Psoas muscle (tissue), 8 donors: ENCODE data around the gene TARM1. TPM values are rescaled to one million over a fixed set of nuclear protein-coding genes. Genes with fewer than 3 reads are reported as not detected.

Experiments used
- ATAC-seq, 4 donors: fragments of 200-7000 bp; cut with Tn5 transposase; one replicate each; pipeline ENCODE4 v1.9.1; 2020; ENCODE audit warnings: moderate library complexity in 3 of 4, mild to moderate bottlenecking in 2 of 4
- DNase-seq, 2 donors: peaks; one replicate each; pipeline ENCODE4 v3.0.0-alpha.2; 2020
- H3K27ac ChIP-seq: fragments of 200-600 bp; one replicate; pipeline ENCODE4 v1.8.0; 2022
- H3K27me3 ChIP-seq, 3 donors: fragments of 200-600 bp in 1 of 3; one replicate each; pipeline versions ENCODE4 v1.6.1 to v1.8.0; 2013 to 2022; ENCODE audit warnings: low read length in 2 of 3, mild to moderate bottlenecking in 2 of 3, moderate library complexity in 1 of 3; ENCODE audit not compliant: insufficient read depth in 3 of 3
- H3K36me3 ChIP-seq, 2 donors: fragments of 200-600 bp in 1 of 2; one replicate each; pipeline versions ENCODE4 v1.6.1 to v1.8.0; 2013 to 2022; ENCODE audit warnings: low read depth in 1 of 2, mild to moderate bottlenecking in 1 of 2, moderate library complexity in 1 of 2; ENCODE audit not compliant: insufficient read depth in 1 of 2
- H3K4me1 ChIP-seq: fragments of 200-600 bp; one replicate; pipeline ENCODE4 v1.8.0; 2022
- H3K4me3 ChIP-seq: fragments of 200-600 bp; one replicate; pipeline ENCODE4 v1.8.0; 2022; ENCODE audit warnings: mild to moderate bottlenecking
- H3K9me3 ChIP-seq: fragments of 200-600 bp; one replicate; pipeline ENCODE4 v1.8.0; 2022
- WGBS, 3 donors: extraction: QIAGEN DNeasy Blood & Tissue Kit; methylation state at CpG; one replicate each; pipeline versions ENCODE4 v1.1.6 to v1.1.7; 2013; 5-methylcytosine and 5-hydroxymethylcytosine counted together
- intact Hi-C, 2 donors: fragments of 100-400 bp; cut with DNase I; formaldehyde crosslinking; loops; one replicate each; pipeline versions ENCODE4 v1.11.0 to v1.14.2; 2022
- polyA plus RNA-seq, 3 donors: library from polyadenylated mRNA; stranded (reverse); fragments of 200-250 nt; gene quantifications; one replicate each; pipeline ENCODE4 v1.2.3, GENCODE V29; 2013
- total RNA-seq, 4 donors: library from RNA; stranded (reverse); fragmentation: NEBNext Ultra II Directional in 2 of 4; extraction: Animal tissue kit (Norgen Biotek cat#: 25700) in 2 of 4; gene quantifications; one replicate each; pipeline versions ENCODE4 v1.2.1 to v1.2.4, GENCODE V29; 2021 to 2023
- TF ChIP-seq, protein P1 (sequence below): fragments of 200-600 bp; IDR thresholded peaks from one replicate; pipeline ENCODE4 v1.8.0; 2022; ENCODE audit warnings: antibody characterized with exemption
- donor health status: healthy with polysubstance abuse.
- donor health status: DM: no; HTN: no; CAD: no; lungs with moderate emphysema.
- donor health status: Bipolar disorder and iron deficiency.
- donor health status: healthy.
- donor health status: DM: yes; HTN: yes; CAD: no.
- donor health status: DM: no; HTN: no; CAD: no.
- donor health status: DM: no; HTN: no; CAD: no.
- donor health status: DM: yes; HTN: yes; CAD: no.

TARM1 gene
- total and polyA plus RNA-seq, 7 donors: not detected

DNA sequence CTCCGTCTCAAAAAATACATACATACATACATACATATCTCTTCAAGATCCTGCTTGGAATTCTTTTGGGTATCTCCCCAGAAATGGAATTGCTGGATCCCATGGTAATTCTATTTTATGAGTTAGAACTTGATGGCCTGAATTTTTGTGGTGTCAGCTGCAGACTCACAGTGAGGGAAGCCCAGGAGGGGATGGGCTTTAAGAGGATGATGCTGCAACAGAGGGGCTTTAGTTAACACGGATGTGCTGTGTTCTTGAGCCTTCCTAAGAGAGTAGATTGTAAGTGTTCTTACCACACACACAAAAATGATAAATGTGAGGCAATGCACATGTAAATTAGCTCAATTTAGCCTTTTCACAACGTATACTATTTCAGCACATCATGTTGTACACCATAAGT is 58.0 kb downstream of the TARM1 start:
- 39 to 49% (median 40%) methylated on average over 3 of the region's 3 CpGs for WGBS, 3 donors

DNA sequence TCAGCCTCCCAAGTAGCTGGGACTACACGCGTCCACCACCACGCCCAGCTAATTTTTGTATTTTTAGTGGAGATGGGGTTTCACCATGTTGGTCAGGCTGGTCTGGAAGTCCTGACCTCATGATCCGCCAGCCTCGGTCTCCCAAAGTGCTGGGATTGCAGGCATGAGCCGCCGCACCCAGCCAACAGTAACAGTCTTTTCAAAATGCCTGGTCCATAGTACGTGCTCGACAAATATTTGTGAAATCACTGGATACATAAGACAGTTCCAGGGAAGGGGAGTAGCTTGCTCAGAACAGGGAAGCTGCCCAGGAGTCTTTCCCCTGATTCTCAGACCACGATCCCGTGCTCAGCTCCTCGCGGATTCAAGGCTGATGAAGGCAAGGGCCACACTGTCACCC is 59.2 kb downstream of the TARM1 start:
- peaks cover 0 to 8% (median 2%) of the 10 kb centered on the region in 3 donors for H3K27me3 ChIP-seq
- TF ChIP-seq, protein P1, sequence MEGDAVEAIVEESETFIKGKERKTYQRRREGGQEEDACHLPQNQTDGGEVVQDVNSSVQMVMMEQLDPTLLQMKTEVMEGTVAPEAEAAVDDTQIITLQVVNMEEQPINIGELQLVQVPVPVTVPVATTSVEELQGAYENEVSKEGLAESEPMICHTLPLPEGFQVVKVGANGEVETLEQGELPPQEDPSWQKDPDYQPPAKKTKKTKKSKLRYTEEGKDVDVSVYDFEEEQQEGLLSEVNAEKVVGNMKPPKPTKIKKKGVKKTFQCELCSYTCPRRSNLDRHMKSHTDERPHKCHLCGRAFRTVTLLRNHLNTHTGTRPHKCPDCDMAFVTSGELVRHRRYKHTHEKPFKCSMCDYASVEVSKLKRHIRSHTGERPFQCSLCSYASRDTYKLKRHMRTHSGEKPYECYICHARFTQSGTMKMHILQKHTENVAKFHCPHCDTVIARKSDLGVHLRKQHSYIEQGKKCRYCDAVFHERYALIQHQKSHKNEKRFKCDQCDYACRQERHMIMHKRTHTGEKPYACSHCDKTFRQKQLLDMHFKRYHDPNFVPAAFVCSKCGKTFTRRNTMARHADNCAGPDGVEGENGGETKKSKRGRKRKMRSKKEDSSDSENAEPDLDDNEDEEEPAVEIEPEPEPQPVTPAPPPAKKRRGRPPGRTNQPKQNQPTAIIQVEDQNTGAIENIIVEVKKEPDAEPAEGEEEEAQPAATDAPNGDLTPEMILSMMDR: no peak
- H3K4me3 ChIP-seq: no peak overlapping the region
- intact Hi-C loops: loop anchor here in 1 of 2 donors (2.0 to 10.0 kb wide), 3 partner anchors 45 to 207 kb away; no protein-coding TSS in a partner anchor
- no peak for DNase-seq
- ATAC-seq: no peak
- no peak overlapping the region for H3K27ac ChIP-seq
- no peaks in the 10 kb centered on the region for H3K9me3 ChIP-seq
- 88 to 94% (median 92%) methylated on average over 13 of the region's 13 CpGs for WGBS, 3 donors
- no peaks in the 10 kb centered on the region for H3K4me1 ChIP-seq
- no peaks in the 10 kb centered on the region for H3K36me3 ChIP-seq

More for the DNA sequence above, 58.0 kb downstream of the TARM1 start:
- peaks cover 0 to 11% (median 2%) of the 10 kb centered on the region in 3 donors for H3K27me3 ChIP-seq
- no peaks in the 10 kb centered on the region for H3K9me3 ChIP-seq
- H3K4me1 ChIP-seq: no peaks in the 10 kb centered on the region
- no peak for DNase-seq
- TF ChIP-seq, protein P1: no peak
- H3K36me3 ChIP-seq: no peaks in the 10 kb centered on the region
- intact Hi-C loops: loop anchor here in 1 of 2 donors (2.0 to 10.0 kb wide), 3 partner anchors 46 to 208 kb away; no protein-coding TSS in a partner anchor
- H3K27ac ChIP-seq: no peak overlapping the region
- no peak for ATAC-seq
- H3K4me3 ChIP-seq: no peak overlapping the region

DNA sequence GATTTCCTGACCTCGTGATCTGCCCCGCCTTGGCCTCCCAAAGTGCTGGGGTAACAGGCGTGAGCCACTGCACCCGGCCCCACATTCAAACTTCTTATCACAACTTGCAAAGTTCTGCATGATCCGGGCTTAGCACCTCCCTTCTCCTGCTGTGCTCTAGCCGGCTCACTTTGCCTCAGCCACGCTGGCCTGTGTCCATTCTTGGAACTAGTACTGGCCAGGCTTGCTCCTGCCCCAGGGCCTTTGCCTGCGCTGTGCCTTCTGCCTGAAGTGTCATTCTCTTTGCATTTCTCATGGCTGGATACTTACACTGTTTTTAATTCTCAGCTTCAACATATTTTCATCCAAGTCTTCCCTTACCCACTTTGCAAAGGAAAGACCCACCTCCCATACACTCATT is 59.8 kb downstream of the TARM1 start:
- DNase-seq: no peak
- H3K36me3 ChIP-seq: no peaks in the 10 kb centered on the region
- no peaks in the 10 kb centered on the region for H3K4me1 ChIP-seq
- no peak for ATAC-seq
- TF ChIP-seq, protein P1: no peak
- H3K27me3 ChIP-seq: peaks cover 0 to 4% (median 2%) of the 10 kb centered on the region in 3 donors
- intact Hi-C loops: loop anchor here in 1 of 2 donors (5.0 to 10.0 kb wide), 2 partner anchors 44 to 207 kb away; no protein-coding TSS in a partner anchor
- H3K9me3 ChIP-seq: no peaks in the 10 kb centered on the region
- 82 to 90% (median 89%) methylated on average over 8 of the region's 8 CpGs for WGBS, 3 donors
- H3K27ac ChIP-seq: no peak overlapping the region
- no peak overlapping the region for H3K4me3 ChIP-seq

Other genes with a start within 250 kb of the TARM1 start
- gene MYADM, start 213.5 kb downstream of the TARM1 start, total RNA-seq: 10 to 100 TPM; 17.0 to 23.3 (median 20.3) TPM
- 10 to 100 TPM in 1 of 3 donors, 1 to 10 TPM in 2; 5.5 to 17.2 (median 7.7) TPM for gene MYADM, start 213.5 kb downstream of the TARM1 start, polyA plus RNA-seq
- gene PRKCG, start 199.2 kb downstream of the TARM1 start, total RNA-seq: not detected
- gene PRKCG, start 199.2 kb downstream of the TARM1 start, polyA plus RNA-seq: under 1 TPM in 1 of 3 donors, not detected in 2; 0.01 TPM
- not detected for gene CACNG7, start 172.1 kb downstream of the TARM1 start, total RNA-seq
- gene CACNG7, start 172.1 kb downstream of the TARM1 start, polyA plus RNA-seq: under 1 TPM in 1 of 3 donors, not detected in 2; 0.05 TPM
- under 1 TPM; 0.15 to 0.26 (median 0.17) TPM for gene CACNG8, start 118.4 kb downstream of the TARM1 start, total RNA-seq
- gene CACNG8, start 118.4 kb downstream of the TARM1 start, polyA plus RNA-seq: under 1 TPM; 0.04 to 0.42 (median 0.08) TPM
- 10 to 100 TPM; 18.4 to 33.1 (median 28.5) TPM for gene CACNG6, start 89.7 kb downstream of the TARM1 start, total RNA-seq
- gene CACNG6, start 89.7 kb downstream of the TARM1 start, polyA plus RNA-seq: 10 to 100 TPM in 2 of 3 donors, 1 to 10 TPM in 1; 2.1 to 20.4 (median 19.0) TPM
- gene VSTM1, start 17.5 kb downstream of the TARM1 start, total RNA-seq: not detected
- gene VSTM1, start 17.5 kb downstream of the TARM1 start, polyA plus RNA-seq: not detected
- gene OSCAR, start 19.4 kb upstream of the TARM1 start, total RNA-seq: under 1 TPM; 0.22 to 0.99 (median 0.70) TPM
- under 1 TPM; 0.10 to 0.33 (median 0.31) TPM for gene OSCAR, start 19.4 kb upstream of the TARM1 start, polyA plus RNA-seq
- gene NDUFA3, start 21.5 kb upstream of the TARM1 start, total RNA-seq: 100 to 1,000 TPM; 260 to 361 (median 307) TPM
- 100 to 1,000 TPM; 302 to 473 (median 338) TPM for gene NDUFA3, start 21.5 kb upstream of the TARM1 start, polyA plus RNA-seq
- 10 to 100 TPM; 11.0 to 22.9 (median 13.8) TPM for gene TFPT, start 34.3 kb upstream of the TARM1 start, total RNA-seq
- gene TFPT, start 34.3 kb upstream of the TARM1 start, polyA plus RNA-seq: 10 to 100 TPM; 23.7 to 38.3 (median 25.2) TPM
- 10 to 100 TPM; 32.3 to 41.6 (median 36.4) TPM for gene PRPF31, start 34.4 kb upstream of the TARM1 start, total RNA-seq
- 10 to 100 TPM; 32.5 to 54.3 (median 52.9) TPM for gene PRPF31, start 34.4 kb upstream of the TARM1 start, polyA plus RNA-seq
- 10 to 100 TPM; 19.4 to 28.4 (median 20.4) TPM for gene CNOT3, start 56.4 kb upstream of the TARM1 start, total RNA-seq
- 10 to 100 TPM; 14.1 to 16.1 (median 16.1) TPM for gene CNOT3, start 56.4 kb upstream of the TARM1 start, polyA plus RNA-seq
- gene LENG1, start 78.4 kb upstream of the TARM1 start, total RNA-seq: 10 to 100 TPM in 1 of 4 donors, 1 to 10 TPM in 3; 5.8 to 10.2 (median 7.0) TPM
- 10 to 100 TPM; 11.4 to 19.6 (median 12.1) TPM for gene LENG1, start 78.4 kb upstream of the TARM1 start, polyA plus RNA-seq
- gene TMC4, start 91.8 kb upstream of the TARM1 start, total RNA-seq: 1 to 10 TPM in 1 of 4 donors, under 1 TPM in 2, not detected in 1; 0.55 to 2.5 (median 0.74) TPM
- gene TMC4, start 91.8 kb upstream of the TARM1 start, polyA plus RNA-seq: under 1 TPM; 0.64 to 0.70 (median 0.70) TPM
- gene MBOAT7, start 108.2 kb upstream of the TARM1 start, total RNA-seq: 10 to 100 TPM in 3 of 4 donors, 1 to 10 TPM in 1; 6.2 to 17.8 (median 11.4) TPM
- 10 to 100 TPM in 1 of 3 donors, 1 to 10 TPM in 2; 6.3 to 11.4 (median 8.4) TPM for gene MBOAT7, start 108.2 kb upstream of the TARM1 start, polyA plus RNA-seq
- 10 to 100 TPM; 17.4 to 44.6 (median 19.2) TPM for gene TSEN34, start 109.9 kb upstream of the TARM1 start, total RNA-seq
- gene TSEN34, start 109.9 kb upstream of the TARM1 start, polyA plus RNA-seq: 10 to 100 TPM; 15.5 to 42.6 (median 24.5) TPM
- 100 to 1,000 TPM; 479 to 705 (median 663) TPM for gene RPS9, start 119.5 kb upstream of the TARM1 start, total RNA-seq
- 1,000 to 10,000 TPM; 1,294 to 2,049 (median 1,972) TPM for gene RPS9, start 119.5 kb upstream of the TARM1 start, polyA plus RNA-seq
- 1 to 10 TPM; 1.9 to 3.8 (median 2.3) TPM for gene LILRB3, start 141.6 kb upstream of the TARM1 start, total RNA-seq
- 1 to 10 TPM in 1 of 3 donors, under 1 TPM in 2; 0.32 to 1.2 (median 0.40) TPM for gene LILRB3, start 141.6 kb upstream of the TARM1 start, polyA plus RNA-seq
- gene LILRA6, start 161.4 kb upstream of the TARM1 start, total RNA-seq: 1 to 10 TPM in 3 of 4 donors, under 1 TPM in 1; 0.54 to 1.6 (median 1.3) TPM
- gene LILRA6, start 161.4 kb upstream of the TARM1 start, polyA plus RNA-seq: under 1 TPM; 0.22 to 0.48 (median 0.42) TPM
- 1 to 10 TPM; 2.2 to 5.1 (median 4.4) TPM for gene LILRB5, start 175.9 kb upstream of the TARM1 start, total RNA-seq
- gene LILRB5, start 175.9 kb upstream of the TARM1 start, polyA plus RNA-seq: 1 to 10 TPM in 2 of 3 donors, under 1 TPM in 1; 0.95 to 1.3 (median 1.1) TPM
- gene LILRB2, start 199.7 kb upstream of the TARM1 start, total RNA-seq: 1 to 10 TPM in 3 of 4 donors, under 1 TPM in 1; 0.79 to 2.4 (median 1.7) TPM
- 1 to 10 TPM in 1 of 3 donors, under 1 TPM in 2; 0.41 to 1.3 (median 0.42) TPM for gene LILRB2, start 199.7 kb upstream of the TARM1 start, polyA plus RNA-seq
- gene LILRA5, start 231.8 kb upstream of the TARM1 start, total RNA-seq: 1 to 10 TPM in 3 of 4 donors, not detected in 1; 1.1 to 2.2 (median 1.1) TPM
- 1 to 10 TPM in 1 of 3 donors, under 1 TPM in 2; 0.44 to 1.2 (median 0.52) TPM for gene LILRA5, start 231.8 kb upstream of the TARM1 start, polyA plus RNA-seq